Measurements from ENCODE around the gene DGCR8.

The DGCR8 gene

DNA sequence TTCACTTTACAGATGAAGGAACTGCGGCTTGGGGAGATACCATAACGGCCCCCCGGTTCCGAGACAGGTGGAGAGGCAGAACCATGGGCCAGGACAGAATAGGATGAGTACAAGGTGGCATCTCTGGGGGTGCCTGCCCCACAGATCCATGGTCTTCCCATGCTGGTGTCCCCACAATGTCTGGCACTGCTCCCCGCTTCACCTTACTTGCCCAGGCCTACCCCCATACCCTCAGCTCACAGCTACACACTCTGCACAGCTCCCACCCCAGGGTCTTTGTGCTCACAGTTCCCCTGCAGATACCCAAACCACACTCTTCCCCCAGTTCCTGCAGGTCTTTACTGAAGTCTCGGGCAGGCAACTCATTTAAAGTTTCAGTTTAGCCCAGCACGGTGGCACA lies 11.4 kb upstream of the DGCR8 start:
- DNase-seq = no peak

DNA sequence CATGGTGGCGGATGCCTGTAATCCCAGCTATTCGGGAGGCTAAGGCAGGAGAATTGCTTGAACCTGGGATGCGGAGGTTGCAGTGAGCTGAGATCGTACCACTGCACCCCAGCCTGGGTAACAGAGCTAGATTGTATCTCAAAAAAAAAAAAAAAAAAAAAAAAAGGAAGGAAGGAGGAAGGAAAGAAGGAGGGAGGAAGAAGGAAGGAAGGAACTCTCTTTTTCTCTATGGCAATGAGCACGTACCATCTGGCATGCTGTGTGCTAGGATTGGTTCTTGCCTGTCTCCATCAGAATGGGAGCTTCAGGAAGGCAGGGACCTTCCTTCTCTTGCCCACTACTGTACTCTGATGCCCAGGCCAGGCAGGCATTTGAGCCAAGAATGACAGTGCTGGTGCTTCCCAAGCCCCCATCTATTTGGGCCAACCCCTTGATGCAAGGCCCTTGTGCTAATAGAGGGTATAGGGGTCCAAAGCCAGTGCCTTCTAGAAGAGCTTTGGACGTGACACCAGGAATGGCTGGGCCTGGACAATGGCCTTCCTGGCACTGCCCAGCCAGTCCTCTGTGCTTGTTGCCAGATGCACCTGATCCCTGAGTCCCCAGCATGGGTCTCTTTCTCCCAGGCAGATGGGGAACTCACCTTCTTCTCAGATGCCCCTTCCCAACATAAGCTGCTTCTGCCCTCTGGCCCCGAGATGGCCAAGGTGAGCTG lies 10.6 kb upstream of the DGCR8 start:
- DNase-seq = no peak

DNA sequence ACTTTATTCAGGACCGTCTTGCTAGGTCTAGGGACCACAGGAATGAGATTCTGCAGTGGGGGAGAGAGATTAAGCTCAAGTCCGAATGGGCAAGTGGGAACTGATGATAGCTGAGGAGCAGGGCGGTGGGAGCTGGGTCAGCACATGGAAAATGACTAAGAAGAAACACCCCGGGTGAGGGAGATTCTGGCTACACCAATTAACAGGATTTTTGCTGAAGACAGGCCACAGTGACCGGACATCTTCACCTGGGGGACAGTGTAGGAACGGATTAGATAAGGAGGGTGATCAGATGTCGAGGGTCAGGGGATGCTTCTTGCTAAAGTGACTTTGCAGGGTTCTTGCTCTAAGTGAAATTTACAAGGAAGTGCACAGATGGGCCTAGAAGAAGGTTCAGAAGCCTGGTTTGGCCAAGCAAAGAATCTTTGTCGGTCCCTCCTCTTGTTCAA lies 8.5 kb upstream of the DGCR8 start:
- DNase-seq = no peak

DNA sequence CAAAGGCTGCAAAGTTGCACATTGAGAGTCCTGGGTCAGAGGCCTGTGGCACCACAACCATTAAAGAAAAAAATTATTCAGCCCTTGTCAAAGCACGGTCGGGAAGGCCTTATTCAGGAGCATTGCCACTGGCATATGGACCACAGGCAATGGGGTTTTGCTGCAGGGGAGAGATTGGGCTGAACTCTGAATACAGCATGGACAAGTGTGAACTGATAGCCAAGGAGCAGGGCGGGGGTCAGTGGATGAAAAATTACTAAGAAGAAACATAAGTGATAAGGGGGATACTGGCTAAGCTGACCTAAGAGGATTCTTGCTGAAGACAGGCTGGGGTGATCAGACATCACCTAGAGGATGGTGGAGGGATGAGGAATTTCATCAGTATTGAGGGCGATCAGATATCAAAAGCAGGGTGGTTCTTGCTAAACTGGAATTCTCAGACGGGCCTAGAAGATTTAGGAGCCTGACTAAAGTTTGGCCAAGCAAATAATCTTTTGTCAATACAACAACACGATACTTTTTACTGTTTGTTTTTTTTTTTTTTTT lies 3.3 kb upstream of the DGCR8 start:
- DNase-seq = no peak

DNA sequence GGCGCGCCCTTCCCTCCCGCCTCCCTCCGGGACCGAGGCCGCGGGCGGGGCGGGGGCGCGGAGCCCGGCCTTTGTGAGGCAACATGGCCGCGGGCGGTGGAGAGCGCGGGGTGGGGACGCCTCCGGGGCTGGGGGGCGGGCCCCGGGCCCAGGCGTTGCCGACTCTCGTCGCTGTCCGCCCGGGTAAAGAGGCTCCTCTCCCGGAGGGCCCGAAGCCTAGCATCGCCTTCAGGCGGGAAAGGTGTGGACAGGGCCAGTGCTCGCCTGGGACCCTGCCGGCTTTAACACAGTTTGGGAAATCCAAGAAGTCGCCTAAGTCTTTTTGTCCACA lies 369 bp downstream of the DGCR8 start:
- peak; percentile 58 for DNase-seq

DNA sequence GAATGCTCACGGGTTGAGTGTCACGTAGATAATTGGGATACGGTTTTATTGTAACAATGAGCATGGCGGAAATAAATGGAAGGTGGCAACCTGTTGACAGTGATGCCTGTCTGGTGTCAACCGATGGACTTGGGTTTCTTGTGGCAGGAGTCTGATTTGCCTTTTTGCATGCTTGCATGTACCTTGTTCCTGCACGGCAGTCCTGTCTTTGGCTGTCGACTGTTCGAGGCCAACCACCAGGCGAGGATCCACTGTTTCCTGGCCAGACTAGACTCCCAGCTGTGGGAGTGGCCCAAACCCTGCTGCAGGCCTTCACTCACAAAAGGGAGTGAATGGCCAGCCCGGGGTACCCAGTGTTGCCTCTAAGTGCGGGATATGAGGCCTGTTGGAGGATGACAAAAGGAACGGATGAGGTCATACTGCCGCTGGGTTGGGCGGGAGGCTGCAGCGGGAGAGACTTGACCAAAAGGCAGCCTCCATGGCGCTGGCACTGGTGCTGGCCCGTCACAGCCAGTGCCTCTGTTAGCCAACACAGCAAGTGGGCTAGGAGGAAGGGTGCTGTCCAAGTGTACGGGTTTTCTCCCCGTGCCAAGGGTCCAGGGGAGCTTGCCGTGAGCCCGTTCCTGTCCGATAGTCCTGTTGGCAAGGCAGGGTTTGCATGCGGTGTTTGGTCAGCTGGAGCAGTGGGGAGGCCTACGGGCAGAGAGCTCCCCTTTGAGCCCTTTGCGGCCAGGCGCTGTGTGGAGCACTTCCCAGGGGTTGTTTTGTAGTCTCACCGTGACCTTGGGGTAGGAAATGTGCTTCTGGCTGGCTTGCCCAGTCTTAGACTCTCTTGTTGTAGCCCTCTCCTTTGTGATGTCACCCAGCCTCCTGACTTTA lies 974 bp downstream of the DGCR8 start:
- peak; percentile 65 for DNase-seq

DNA sequence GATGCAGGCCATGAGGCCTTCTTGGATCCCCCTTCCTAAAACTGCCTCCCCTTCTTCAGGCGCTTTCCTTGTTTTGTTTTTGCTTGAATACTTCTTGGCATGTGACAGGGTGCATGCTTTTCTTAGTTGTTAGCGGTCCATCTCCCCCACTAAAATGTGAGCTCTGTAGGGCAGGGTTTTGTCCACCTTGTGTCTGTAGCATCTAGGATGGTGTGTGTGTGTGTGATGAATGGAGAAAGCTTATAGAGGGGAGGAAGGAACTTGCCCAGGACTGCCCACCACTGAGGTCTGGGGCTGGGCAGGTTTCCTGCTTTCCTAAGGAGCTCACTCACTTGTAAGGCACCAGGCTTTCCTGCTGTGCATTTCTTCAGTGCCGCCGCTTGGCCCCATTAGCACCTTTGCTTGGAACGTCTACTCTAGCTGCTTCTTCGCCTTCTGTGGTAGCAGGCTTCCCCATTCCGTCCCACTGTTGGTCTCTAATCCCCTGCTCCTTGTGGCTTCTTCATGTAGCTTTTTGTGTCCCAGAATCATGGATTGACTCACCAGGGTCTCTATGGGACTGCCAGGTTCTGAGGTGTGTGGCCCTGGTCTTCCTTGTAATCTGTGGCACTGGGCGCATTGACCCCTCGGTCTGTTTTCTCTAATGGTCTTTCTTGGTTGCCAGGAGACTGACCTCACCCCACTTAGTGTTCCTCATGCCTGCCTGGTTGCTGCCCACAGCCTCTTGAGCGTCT lies 3.3 kb downstream of the DGCR8 start:
- DNase-seq = no peak

DNA sequence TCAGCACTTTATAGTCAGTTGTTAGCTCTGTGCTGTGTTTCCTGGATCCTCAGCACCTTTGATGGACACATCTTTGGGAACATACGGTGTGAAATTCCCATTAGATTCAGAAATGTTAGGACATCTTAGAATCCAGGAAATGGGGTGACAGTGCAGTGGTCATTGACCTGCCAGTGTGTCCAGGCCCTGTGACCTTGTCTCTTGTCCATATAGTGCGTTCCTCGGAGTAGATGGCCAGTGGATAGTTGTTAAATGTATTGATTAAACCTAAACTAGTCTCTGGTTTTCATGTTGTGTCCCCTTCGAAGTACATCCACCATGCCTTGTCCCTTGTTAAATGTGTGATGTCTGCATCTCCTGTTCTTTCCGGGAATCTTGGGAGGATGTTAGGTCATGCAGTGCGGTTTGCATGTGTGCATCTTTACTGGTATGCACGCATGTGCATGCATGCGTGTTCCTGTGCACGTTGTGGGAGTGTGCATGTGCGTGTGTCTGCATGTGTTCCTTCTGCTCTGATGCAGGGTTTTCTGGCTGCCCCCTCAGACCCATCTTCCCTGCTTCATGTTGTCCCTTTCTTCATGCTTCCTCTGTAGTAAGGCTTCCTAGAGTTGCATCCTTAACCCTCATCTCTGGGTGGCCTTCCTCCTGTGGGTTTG lies 4.0 kb downstream of the DGCR8 start:
- DNase-seq = no peak

DNA sequence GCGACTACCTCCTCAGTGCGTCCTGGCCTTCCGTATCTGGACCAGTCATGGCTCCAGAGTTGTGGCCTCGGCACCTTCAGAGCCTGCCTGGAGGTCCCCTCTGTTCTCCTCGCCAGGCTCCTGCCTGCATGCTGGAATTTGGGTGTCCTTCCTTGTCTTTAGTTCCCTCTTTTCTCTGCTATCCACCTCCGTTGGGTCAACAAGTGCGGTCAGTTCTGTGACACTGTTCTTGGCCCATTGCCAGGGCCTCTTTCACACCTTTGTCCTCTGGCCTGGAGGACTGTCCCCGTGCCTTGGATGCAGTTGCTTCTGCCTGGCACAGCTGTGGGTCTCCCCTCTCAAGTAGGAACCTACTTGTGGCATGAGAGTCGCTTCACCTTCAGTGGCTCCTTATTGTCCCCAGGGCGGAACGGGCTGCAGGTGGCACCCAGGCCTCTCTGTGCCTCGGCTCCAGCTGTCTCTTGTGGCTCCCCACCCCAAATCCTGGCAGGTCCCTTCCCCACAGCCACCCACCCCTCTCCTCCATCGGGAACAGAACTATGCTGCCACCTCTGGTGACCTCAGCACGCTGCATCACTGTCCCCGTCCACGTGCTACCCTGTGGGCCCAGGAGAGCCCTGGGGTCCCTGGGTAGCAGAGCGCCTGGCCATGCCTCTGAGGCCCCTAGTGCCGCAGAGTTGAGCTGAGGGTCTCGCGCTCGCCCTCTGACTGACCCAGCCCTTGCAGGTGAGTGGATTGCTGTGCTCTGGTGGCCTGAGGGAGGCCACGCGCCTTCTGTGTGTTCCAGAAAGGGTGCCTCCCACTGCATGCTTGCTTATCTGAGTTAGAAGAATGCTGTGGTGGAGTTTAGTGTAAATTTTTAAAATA lies 4.7 kb downstream of the DGCR8 start:
- peak; percentile 4 for DNase-seq

DNA sequence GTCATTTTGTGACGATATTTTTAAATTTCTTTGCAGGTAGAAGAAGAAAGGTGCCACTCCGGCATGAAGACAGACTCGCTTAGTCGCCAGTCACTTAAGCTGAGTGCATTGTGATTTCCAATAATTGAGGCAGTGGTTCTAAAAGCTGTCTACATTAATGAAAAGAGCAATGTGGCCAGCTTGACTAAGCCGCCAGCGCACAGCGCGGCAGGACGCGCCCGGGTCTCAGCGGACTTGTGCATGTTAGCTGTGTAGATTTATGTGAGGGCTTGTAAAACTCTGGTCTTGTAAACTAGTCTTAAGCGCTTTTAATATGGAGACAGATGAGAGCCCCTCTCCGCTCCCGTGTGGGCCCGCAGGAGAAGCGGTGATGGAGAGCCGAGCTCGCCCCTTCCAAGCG lies 5.6 kb downstream of the DGCR8 start:
- no peak for DNase-seq

DNA sequence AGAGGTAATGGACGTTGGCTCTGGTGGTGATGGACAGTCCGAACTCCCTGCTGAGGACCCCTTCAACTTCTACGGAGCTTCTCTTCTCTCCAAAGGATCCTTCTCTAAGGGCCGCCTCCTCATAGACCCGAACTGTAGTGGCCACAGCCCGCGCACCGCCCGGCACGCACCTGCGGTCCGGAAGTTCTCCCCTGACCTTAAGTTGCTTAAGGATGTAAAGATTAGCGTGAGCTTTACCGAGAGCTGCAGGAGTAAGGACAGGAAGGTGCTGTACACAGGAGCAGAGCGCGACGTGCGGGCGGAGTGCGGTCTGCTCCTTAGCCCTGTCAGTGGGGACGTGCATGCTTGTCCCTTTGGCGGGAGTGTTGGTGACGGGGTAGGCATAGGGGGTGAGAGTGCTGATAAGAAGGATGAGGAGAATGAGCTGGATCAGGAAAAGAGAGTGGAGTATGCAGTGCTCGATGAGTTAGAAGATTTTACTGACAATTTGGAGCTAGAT lies 6.1 kb downstream of the DGCR8 start:
- DNase-seq = no peak

DNA sequence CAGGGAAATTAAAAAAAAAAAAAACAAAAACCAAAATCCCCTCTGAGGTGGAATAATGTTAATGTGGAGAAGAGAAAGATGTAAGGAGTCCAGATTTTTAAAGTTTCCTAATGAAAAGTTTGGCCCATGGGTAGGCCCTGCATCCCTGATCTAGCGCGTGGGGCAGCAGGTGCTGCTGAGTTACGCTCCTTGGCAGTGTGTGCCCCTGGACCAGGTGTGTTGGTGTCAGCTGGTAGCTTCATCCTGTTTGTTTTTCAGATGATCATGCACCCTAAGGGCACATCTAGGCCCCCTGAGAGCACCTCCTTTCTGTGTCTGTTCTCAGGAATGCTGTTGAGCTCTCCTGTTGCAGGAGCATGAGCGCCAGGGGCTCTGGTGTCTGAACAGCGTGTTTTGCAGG lies 6.7 kb downstream of the DGCR8 start:
- DNase-seq = no peak

DNA sequence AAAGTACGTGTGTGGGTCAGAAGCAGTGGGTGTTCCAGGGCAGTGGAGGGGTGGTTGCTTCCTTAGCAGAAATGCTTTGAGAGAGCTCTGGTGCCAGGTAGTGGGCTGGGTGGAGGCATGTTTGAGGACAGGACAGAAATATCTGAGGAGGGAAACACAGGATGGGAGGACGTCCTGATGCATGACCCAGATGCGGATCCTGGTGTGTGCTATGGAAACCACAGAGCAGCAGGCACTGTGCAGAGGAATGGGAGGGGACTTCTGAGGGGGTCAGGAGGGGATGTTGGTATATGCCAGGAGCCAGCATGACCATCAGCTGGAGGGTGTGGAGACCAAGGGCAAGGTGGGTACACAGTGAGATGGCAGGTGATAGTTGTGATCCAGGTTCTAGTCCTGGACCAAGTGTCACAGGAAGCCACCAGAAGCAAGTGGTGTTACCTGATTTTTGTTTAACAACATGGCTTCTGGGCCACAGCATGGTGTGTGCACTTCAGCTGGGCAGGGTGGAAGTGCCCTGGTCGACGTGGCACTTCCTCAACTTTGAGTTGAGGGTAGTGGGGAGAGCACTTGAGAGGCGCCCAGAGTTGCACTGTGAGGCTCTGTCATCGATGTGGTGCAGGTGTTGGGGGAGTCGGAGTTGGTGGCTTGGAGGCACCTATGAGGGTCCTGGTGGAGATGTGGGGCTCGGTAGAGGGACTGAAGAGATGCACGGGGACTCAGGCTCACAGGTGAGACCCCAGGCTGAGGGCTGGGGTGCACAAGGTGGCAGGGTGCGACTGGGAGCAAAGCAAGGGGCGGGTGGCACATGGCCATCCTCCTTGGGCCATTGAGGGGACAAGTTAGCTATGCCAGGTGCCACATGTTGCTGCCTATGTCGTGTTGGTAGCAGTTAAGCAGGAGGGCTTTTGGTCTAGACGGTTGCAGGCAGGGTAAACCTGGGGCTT lies 7.5 kb downstream of the DGCR8 start:
- DNase-seq = no peak

DNA sequence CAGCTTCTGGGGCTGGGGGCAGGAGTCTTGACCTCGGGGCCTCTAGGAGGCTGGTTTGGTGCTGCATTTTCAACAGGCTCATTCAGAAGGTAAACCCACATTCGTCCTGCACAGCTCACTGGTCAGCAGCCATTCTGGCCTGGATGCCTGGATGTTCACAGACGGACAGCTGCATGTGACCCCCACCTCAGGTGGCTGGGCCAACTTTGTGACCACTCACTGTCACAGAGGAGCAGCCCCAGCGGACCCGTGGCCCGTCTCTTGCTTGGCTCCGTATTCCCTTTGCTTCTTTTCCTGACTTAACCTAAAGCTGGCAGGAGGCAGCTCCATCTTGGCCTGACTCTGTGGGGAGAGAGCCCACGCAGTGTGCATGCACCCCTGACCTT lies 8.2 kb downstream of the DGCR8 start:
- DNase-seq = no peak

DNA sequence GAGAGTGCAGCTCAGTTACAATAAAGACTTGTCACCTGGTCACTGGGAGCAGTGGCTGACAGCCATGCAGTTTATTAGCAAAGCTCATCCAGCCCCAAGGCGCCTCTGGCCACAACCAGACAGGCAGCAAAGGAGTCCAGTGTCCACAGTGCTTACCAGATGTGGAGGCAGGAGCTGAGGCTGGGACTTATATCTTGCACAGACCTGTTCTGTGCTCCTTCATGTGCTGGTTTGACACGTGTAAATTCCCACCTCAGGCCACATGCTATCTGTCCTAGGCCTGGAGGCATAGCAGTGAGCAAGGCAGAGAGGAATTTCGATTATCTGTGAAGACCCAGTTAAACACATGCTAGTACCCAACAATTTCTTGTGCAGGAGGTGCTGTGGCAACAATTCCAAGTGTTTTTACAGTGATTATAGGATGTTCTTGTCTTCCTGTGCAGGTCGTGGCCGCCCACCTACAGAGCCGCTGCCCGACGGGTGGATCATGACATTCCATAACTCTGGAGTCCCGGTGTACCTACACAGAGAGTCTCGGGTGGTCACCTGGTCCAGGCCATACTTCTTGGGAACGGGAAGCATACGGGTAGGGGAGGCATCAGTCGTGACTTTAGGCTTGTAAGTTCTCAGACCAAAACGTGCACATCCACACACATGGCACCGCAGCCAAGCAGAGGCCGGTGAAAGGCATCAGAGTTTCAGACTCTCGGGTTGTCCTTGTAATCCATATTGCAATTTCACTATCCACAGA lies 9.4 kb downstream of the DGCR8 start:
- DNase-seq = no peak

DNA sequence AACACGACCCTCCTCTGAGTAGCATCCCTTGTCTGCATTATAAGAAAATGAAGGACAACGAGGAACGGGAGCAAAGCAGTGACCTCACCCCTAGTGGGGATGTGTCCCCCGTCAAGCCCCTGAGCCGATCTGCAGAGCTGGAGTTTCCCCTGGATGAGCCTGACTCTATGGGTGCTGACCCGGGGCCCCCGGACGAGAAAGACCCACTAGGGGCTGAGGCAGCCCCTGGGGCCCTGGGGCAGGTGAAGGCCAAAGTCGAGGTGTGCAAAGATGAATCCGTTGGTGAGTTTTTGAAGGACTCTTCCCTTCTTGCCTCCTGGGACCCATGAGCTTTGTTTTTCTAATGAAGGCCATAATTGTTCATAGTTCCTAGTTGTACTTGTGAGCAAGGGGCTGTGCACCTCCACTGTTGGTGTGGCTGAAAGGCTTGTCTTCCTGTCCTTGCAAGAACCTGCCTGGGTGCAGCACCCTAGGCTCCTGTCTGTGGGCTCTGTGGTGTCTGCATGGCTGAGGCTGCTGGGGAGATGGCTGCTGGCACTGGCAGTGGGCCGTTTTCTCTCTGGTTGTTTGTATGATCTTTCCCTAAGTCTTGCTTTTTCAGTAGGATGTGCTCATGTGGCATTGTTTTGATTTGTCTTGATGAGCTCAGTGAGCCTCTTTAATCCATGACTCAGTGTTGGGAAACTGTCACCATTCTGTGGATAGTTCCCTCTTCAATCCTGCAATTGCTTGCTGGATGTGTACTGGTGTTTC lies 10.1 kb downstream of the DGCR8 start:
- no peak for DNase-seq

DNA sequence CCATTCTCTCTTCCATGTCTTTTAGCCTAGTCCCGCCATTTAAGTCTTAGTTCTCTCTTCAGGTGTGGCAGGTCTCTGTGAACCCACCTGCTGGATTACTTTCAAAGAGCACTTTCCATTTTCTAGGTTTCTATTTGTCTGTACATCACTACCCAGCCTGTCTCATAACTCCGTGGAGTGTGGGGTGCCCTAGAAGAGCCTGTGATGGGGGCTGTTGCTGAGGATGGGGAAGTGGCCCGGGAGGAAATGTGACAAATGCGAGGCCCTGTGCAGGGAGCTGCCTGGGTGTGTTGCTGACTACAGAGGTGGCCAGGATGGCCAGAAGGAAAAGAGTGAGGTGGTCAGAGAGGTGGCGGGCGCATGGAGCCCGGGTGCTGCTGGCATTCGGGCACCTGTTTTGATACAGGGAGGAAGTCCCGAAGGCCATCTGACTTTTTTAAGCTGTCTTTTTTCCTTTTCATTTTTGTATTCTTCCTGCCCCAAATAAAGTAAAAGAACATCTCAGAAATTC lies 10.7 kb downstream of the DGCR8 start:
- DNase-seq = no peak

DNA sequence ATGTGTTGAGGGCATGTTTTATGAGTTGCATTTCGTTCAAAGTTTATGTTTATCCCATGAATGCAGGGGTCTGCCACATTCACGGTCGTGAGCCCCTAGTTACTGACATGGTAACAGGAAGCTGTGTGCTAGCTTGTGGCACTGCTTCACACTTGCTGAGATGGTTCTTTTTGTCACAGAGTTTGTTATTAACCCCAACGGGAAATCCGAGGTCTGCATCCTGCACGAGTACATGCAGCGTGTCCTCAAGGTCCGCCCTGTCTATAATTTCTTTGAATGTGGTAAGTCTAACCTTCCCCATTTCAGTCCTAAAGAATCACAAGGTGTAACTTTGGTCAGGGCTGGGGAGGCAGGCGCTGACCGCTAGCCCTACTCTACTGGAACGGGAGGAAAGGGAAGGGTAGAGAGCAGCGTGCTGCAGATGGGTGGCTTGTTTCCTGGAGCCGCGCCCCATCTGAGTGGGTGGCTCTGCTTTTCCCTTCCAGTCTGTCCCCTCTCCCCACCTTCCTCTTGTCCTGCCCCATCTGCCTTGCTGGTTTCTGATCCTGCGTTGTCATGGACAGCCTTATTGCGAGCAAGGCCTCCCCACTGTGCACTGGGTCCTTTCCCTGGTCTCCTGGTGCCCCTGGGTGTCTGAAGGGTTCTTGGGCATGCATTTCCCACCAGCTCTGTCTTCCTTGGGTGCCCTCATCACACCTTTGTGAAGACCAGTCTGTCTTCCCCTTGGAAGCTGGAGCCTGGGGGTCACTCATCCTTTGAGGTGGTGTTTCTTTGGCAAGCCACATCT lies 11.8 kb downstream of the DGCR8 start:
- DNase-seq = no peak

All from fibroblast of skin of right biceps (primary cell).